Epithelial cell of esophagus (primary cell): ENCODE measurements around the gene CNTF.

Source experiments
- DNase-seq: peaks from one replicate; pipeline ENCODE4 v3.0.0; 2010; ENCODE audit warnings: low read depth
- H3K4me3 ChIP-seq: 2 replicates; pipeline ENCODE4 v1.5.1; 2011; ENCODE audit warnings: mild to moderate bottlenecking, low read length, control low read depth
- CTCF ChIP-seq: IDR thresholded peaks from 2 replicates; pipeline ENCODE4 v1.5.1; 2011; ENCODE audit warnings: low read depth, mild to moderate bottlenecking, low read length, control low read depth, inconsistent platforms; ENCODE audit not compliant: insufficient read depth; ENCODE audit errors: missing control alignments

The CNTF gene

DNA sequence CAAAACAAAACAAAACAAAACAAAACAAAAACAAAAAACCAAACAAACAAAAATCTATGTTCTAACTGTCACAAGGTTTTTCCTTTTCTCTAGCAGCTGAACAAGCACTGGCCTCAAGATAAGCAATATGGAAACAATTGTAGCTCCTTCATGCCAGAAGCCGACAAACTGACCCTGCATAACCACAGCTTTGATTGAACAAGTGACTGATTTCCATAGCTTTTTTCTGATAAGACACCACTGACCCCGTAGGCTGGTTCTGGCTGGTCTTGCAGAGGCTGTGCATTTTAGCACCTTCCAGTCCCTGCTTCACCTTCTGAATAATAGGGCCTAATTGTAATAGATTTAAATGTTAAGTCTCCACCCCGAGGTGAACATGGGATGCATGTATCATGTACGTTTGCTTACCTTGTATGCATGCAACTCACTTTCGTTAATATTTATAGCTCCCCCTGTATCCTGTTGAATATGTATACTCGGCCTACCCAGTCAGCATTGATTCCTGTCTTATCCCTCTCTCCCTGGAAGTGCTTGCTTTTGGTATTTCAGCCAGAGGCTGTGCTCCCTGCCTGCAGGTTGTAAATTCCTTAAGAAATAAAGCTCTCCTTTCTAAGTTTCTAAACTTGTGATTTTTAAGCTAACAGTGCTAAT, 49.6 kb downstream of the CNTF start:
- H3K4me3 ChIP-seq, result no peak overlapping the region
- TF ChIP-seq CTCF, result no peak
- no peak for DNase-seq

DNA sequence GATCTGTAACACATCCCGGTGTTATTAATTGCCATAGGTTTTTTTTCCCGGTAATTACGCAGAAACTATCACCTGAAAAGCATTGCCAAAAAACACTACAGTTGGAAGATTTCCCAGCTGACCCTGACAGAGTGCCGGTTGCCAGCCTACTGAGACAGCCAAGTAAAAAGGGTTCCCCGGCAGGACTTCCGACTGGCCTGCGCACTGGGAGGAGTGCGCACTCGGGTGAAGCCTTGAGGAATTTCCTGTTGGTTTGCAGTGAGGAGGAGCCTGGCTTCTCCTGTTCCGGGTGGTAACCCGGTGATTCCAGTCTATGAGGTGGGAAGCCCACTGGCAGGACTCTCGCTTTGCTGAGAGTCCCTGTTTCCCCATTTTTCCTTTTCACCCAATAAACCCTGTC, 52.1 kb downstream of the CNTF start:
- DNase-seq, result no peak
- H3K4me3 ChIP-seq, result no peak overlapping the region
- TF ChIP-seq CTCF, result no peak
